ENCODE data around the gene OR6Y1. TPM values are rescaled to one million over a fixed set of nuclear protein-coding genes. Genes with fewer than 3 reads are reported as not detected.
A peak's percentile ranks its signal among the peaks of the same experiment; 100 is the strongest.

OR6Y1 gene, protein sequence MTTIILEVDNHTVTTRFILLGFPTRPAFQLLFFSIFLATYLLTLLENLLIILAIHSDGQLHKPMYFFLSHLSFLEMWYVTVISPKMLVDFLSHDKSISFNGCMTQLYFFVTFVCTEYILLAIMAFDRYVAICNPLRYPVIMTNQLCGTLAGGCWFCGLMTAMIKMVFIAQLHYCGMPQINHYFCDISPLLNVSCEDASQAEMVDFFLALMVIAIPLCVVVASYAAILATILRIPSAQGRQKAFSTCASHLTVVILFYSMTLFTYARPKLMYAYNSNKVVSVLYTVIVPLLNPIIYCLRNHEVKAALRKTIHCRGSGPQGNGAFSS
- total RNA-seq (ENCODE audit: low replicate concordance), result not detected in 2 replicates

- Mint-ChIP-seq H3K27me3 (ENCODE audit: insufficient read depth, low read depth) (peaks cover 2% of the 10 kb centered on the region), H3K4me3 (no peak within 1 kb of the TSS), H3K9me3 (no peaks in the 10 kb centered on the region), H3K36me3 (no peaks in the 10 kb centered on the region), H3K4me1 (no peaks in the 10 kb centered on the region), H3K27ac (no peak within 1 kb of the TSS)
- no peak within 1 kb of the TSS for H3K9ac ChIP-seq
- no peaks in the 10 kb centered on the region for H3K79me2 ChIP-seq (ENCODE audit: low read depth)
- H3K4me3 ChIP-seq, result no peak within 1 kb of the TSS
- no peaks in the 10 kb centered on the region for H3K9me3 ChIP-seq (ENCODE audit: low read depth)
- no peaks in the 10 kb centered on the region for H3K27me3 ChIP-seq
- H3K4me1 ChIP-seq, result no peaks in the 10 kb centered on the region
- no peaks in the 10 kb centered on the region for H3F3A ChIP-seq (ENCODE audit: low read depth)
- no peaks in the 10 kb centered on the region for H4K20me1 ChIP-seq (ENCODE audit: low read depth)
- no peak within 1 kb of the TSS for H3K4me2 ChIP-seq
- no peak for DNase-seq (ENCODE audit: low spot score)
- H3K36me3 ChIP-seq, result no peaks in the 10 kb centered on the region
- H3K27ac ChIP-seq, result no peak within 1 kb of the TSS
- TF ChIP-seq, protein P1, sequence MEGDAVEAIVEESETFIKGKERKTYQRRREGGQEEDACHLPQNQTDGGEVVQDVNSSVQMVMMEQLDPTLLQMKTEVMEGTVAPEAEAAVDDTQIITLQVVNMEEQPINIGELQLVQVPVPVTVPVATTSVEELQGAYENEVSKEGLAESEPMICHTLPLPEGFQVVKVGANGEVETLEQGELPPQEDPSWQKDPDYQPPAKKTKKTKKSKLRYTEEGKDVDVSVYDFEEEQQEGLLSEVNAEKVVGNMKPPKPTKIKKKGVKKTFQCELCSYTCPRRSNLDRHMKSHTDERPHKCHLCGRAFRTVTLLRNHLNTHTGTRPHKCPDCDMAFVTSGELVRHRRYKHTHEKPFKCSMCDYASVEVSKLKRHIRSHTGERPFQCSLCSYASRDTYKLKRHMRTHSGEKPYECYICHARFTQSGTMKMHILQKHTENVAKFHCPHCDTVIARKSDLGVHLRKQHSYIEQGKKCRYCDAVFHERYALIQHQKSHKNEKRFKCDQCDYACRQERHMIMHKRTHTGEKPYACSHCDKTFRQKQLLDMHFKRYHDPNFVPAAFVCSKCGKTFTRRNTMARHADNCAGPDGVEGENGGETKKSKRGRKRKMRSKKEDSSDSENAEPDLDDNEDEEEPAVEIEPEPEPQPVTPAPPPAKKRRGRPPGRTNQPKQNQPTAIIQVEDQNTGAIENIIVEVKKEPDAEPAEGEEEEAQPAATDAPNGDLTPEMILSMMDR (IDR thresholded peaks at IDR 0.05), result no peak
- TF ChIP-seq EZH2phosphoT487 (IDR thresholded peaks at IDR 0.05), result no peak
- TF ChIP-seq EZH2 (IDR thresholded peaks at IDR 0.05), result no peak
- peak within 1 kb of the TSS; percentile 11 for H2AFZ ChIP-seq (replicated peaks)
Measured at GRCh38 chr1:158554352-158554751, at the start of gene OR6Y1. Gene OR6Y1 (minus strand): TSS chr1:158554405. CDS start chr1:158548105, 6,300 bp downstream.

- no peak overlapping the region for H3K4me3 ChIP-seq
- no peaks in the 10 kb centered on the region for H3F3A ChIP-seq (ENCODE audit: low read depth)
- H3K9me3 ChIP-seq (ENCODE audit: low read depth), result no peaks in the 10 kb centered on the region
- no peaks in the 10 kb centered on the region for H3K79me2 ChIP-seq (ENCODE audit: low read depth)
- H3K36me3 Mint-ChIP-seq, result peaks cover 3% of the 10 kb centered on the region
- H3K4me3 Mint-ChIP-seq, result no peak overlapping the region
- no peaks in the 10 kb centered on the region for H3K27me3 ChIP-seq
- H3K4me1 Mint-ChIP-seq, result no peaks in the 10 kb centered on the region
- peaks cover 13% of the 10 kb centered on the region for H3K9me3 Mint-ChIP-seq
- H3K27me3 Mint-ChIP-seq (ENCODE audit: insufficient read depth, low read depth), result peaks cover 2% of the 10 kb centered on the region
- no peak overlapping the region for H3K4me2 ChIP-seq
- no peak for TF ChIP-seq EZH2phosphoT487 (IDR thresholded peaks at IDR 0.05)
- TF ChIP-seq, protein P1 (IDR thresholded peaks at IDR 0.05), result no peak
- TF ChIP-seq EZH2 (IDR thresholded peaks at IDR 0.05), result no peak
- DNase-seq (ENCODE audit: low spot score), result no peak
- no peaks in the 10 kb centered on the region for H3K4me1 ChIP-seq
- H3K27ac Mint-ChIP-seq, result no peak overlapping the region
- no peak overlapping the region for H3K9ac ChIP-seq
- no peaks in the 10 kb centered on the region for H3K36me3 ChIP-seq
- H4K20me1 ChIP-seq (ENCODE audit: low read depth), result no peaks in the 10 kb centered on the region
- no peak overlapping the region for H3K27ac ChIP-seq
- no peak overlapping the region for H2AFZ ChIP-seq (replicated peaks)
Measured at GRCh38 chr1:158600735-158601134, 46.5 kb upstream of the OR6Y1 start.

DNA sequence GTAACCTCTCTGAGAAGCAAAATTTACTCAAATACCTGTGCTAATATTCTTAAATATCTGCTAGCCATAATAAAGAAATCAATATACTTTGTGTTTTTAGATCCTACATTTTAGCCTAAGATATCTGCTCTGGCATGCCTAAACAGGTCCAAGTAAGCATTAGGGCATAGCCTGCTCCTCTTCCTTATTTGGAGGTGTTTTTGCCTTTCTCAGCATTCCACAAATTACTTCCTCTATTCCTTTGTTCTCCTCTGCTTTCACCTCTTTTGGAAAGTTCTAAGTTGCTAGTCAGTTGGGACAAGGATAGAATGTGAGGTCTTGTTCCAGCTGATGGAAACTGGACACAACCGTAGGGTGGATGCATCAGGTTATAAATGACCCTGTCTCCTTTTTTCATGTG lies 32.7 kb upstream of the OR6Y1 start:
- H3K4me3 ChIP-seq, result no peak overlapping the region
- peak; percentile 5 for DNase-seq (ENCODE audit: low spot score)
- no peak for TF ChIP-seq EZH2phosphoT487 (IDR thresholded peaks at IDR 0.05)
- no peak for TF ChIP-seq EZH2 (IDR thresholded peaks at IDR 0.05)
- TF ChIP-seq, protein P1 (IDR thresholded peaks at IDR 0.05), result no peak
- H3K4me1 ChIP-seq, result peaks cover 13% of the 10 kb centered on the region
- H3F3A ChIP-seq (ENCODE audit: low read depth), result no peaks in the 10 kb centered on the region
- peaks cover 4% of the 10 kb centered on the region for H3K9me3 Mint-ChIP-seq
- peak overlapping the region; percentile 87 for H2AFZ ChIP-seq (replicated peaks)
- H3K4me3 Mint-ChIP-seq, result no peak overlapping the region
- H3K27ac Mint-ChIP-seq, result no peak overlapping the region
- H3K27ac ChIP-seq, result peak overlapping the region; percentile 31
- no peaks in the 10 kb centered on the region for H3K79me2 ChIP-seq (ENCODE audit: low read depth)
- H3K36me3 Mint-ChIP-seq, result no peaks in the 10 kb centered on the region
- H3K36me3 ChIP-seq, result no peaks in the 10 kb centered on the region
- H3K4me1 Mint-ChIP-seq, result no peaks in the 10 kb centered on the region
- H3K4me2 ChIP-seq, result peak overlapping the region; percentile 34
- no peaks in the 10 kb centered on the region for H3K9me3 ChIP-seq (ENCODE audit: low read depth)
- H4K20me1 ChIP-seq (ENCODE audit: low read depth), result no peaks in the 10 kb centered on the region
- no peak overlapping the region for H3K9ac ChIP-seq
- no peaks in the 10 kb centered on the region for H3K27me3 Mint-ChIP-seq (ENCODE audit: insufficient read depth, low read depth)
- H3K27me3 ChIP-seq, result no peaks in the 10 kb centered on the region
